ENCODE results near the gene SRRM4.
"Not testable (repeated sequence)": the region's sequence is repeated elsewhere in the genome, so short reads cannot be mapped to it uniquely, and the experiment has no call there.

Gene SRRM4

GRCh38 chr12:119075222-119075787 is 94.0 kb downstream of the SRRM4 start:
- ATAC-seq (no peak), DNase-seq (ENCODE audit: low spot score in 2 of 2) (no peak)
- H3K36me3 Mint-ChIP-seq, result no peaks in the 10 kb centered on the region
- no peaks in the 10 kb centered on the region for H3K4me1 Mint-ChIP-seq
- H3K27ac Mint-ChIP-seq, result no peak overlapping the region
- no peak overlapping the region for H3K4me3 Mint-ChIP-seq
- no peaks in the 10 kb centered on the region for H3K9me3 Mint-ChIP-seq

DNA sequence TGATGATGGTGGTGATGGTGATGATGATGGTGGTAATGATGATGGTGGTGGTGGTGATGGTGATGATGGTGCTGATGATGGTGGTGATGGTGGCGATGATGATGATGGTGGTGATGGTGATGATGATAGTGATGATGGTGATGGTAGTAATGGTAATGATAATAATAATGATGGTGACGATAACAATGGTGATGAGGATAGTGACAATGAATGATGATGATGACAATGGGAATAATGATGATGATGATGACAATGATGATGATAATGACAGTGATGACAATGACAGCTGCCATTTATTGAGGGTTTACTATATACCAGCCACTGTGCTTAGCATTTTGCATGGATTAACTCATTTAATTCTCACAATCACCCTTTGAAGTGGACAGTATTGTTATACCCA is 94.6 kb downstream of the SRRM4 start:
- H3K4me3 Mint-ChIP-seq, result no peak overlapping the region
- H3K4me1 Mint-ChIP-seq, result no peaks in the 10 kb centered on the region
- no peak overlapping the region for H3K27ac Mint-ChIP-seq
- no peaks in the 10 kb centered on the region for H3K9me3 Mint-ChIP-seq
- DNase-seq (ENCODE audit: low spot score in 2 of 2), result no peak
- H3K36me3 Mint-ChIP-seq, result no peaks in the 10 kb centered on the region
- ATAC-seq, result no peak

DNA sequence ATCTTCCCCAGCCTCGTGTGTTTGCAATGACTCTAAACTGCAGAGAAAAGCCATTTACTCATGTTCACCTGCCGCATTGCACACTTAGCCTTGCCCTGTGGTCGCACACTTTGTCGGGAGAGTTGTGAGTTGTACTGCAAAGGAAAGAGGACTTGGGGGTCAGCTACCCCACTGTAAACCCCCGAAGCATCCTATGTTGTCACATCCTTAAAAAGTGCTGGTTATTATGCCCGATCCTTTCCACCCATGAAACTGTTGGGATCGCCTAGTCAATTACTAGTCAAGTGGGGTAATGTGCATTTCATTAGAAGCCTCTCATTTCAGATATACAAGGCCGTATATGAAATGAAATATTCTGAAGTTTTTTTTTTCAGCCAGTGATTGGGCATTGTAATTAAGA is 98.2 kb downstream of the SRRM4 start:
- no peak for DNase-seq (ENCODE audit: low spot score in 2 of 2)
- no peak overlapping the region for H3K27ac Mint-ChIP-seq
- H3K4me1 Mint-ChIP-seq, result no peaks in the 10 kb centered on the region
- no peak overlapping the region for H3K4me3 Mint-ChIP-seq
- H3K36me3 Mint-ChIP-seq, result no peaks in the 10 kb centered on the region
- H3K9me3 Mint-ChIP-seq, result no peaks in the 10 kb centered on the region
- no peak for ATAC-seq

DNA sequence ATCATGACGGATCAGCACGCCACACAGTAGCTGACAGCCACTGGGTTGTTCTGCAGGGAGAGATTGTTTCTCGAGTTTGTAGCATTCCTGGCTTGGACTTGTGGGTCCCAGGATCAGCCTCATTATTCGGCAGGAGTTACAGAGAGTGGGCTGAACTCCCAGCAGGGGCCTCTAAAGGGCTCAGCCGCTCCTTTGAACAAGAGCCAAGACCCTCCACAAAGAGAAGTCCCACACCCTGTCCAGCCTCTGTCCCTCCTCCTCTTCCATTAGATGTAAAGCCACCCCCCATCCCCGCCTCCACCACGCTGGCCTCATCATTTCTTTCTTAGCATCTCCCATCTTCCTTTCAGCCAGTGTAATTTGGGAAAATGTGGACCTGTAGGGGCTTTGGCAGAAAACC is 100.7 kb downstream of the SRRM4 start:
- H3K4me3 Mint-ChIP-seq, result no peak overlapping the region
- no peaks in the 10 kb centered on the region for H3K36me3 Mint-ChIP-seq

DNA sequence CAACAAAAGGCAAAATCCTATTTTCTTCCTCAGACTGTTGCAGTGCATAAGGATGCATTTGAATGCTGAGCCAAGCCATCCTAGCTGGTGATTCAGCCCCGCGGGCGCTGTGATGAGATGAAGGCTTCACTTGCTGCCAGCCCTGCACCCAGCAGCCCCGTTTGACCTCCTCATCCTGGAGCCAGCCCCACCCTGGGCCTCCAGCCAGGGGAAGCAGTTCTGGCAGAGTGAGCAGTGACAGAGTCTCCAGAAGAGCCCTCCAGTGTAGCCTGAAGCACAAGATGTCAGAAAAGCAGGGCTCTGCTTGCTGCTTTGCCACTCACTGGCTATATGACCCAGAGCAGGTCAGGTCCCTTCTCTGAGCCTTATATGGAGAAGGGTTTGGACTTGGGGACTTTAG is 101.2 kb downstream of the SRRM4 start:
- Mint-ChIP-seq H3K9me3 (no peaks in the 10 kb centered on the region), H3K36me3 (no peaks in the 10 kb centered on the region), H3K4me1 (no peaks in the 10 kb centered on the region), H3K4me3 (no peak overlapping the region), H3K27ac (no peak overlapping the region)
- DNase-seq (ENCODE audit: low spot score in 2 of 2) (no peak), ATAC-seq (no peak)

More for the DNA sequence above, 100.7 kb downstream of the SRRM4 start:
- H3K27ac Mint-ChIP-seq, result no peak overlapping the region
- ATAC-seq (no peak), DNase-seq (ENCODE audit: low spot score in 2 of 2) (no peak)
- H3K4me1 Mint-ChIP-seq, result no peaks in the 10 kb centered on the region
- H3K9me3 Mint-ChIP-seq, result no peaks in the 10 kb centered on the region

DNA sequence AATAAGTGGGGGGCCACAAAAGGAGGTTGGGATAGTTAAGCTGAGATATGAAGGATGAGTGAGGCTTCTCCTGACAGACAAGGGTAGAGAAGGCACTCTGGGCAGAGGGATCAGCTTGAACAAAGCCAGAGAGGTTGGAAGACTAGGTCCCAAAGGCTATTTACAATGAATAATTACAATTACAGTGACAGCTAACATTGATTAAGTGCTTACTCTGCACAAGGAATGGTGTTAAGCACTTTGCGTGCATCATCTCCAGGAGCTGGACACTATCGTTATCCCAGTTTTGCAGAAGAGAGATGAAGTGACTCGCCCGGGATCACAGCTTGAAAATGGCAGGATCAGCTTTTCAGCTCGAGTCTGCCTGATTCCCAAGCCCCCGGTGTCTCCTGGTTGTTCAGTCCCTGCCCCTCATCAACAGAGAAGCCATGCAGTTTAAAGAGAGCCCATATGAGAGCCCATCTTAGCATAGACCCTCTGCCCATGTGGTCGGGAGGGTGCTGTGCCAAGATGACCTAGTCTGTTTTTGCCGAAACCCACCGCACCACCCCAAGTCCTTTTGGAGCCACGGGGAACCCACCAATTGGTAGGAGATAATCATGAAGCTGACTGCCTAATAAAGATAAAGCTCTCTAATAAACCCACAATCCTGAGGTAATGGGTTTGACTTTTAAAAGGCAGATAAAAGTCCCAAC is 107.5 kb downstream of the SRRM4 start:
- no peaks in the 10 kb centered on the region for H3K4me1 Mint-ChIP-seq
- peaks cover 5% of the 10 kb centered on the region for H3K9me3 Mint-ChIP-seq
- DNase-seq (ENCODE audit: low spot score in 2 of 2) (no peak), ATAC-seq (no peak)
- H3K27ac Mint-ChIP-seq, result no peak overlapping the region
- no peaks in the 10 kb centered on the region for H3K36me3 Mint-ChIP-seq
- H3K4me3 Mint-ChIP-seq, result no peak overlapping the region

GRCh38 chr12:119089380-119090013 is 108.2 kb downstream of the SRRM4 start:
- DNase-seq (ENCODE audit: low spot score in 2 of 2) (no peak), ATAC-seq (no peak)
- H3K36me3 Mint-ChIP-seq, result no peaks in the 10 kb centered on the region
- H3K27ac Mint-ChIP-seq, result no peak overlapping the region
- H3K4me3 Mint-ChIP-seq, result no peak overlapping the region
- peaks cover 8% of the 10 kb centered on the region for H3K9me3 Mint-ChIP-seq
- no peaks in the 10 kb centered on the region for H3K4me1 Mint-ChIP-seq

- Mint-ChIP-seq H3K4me3 (no peak overlapping the region), H3K36me3 (no peaks in the 10 kb centered on the region), H3K4me1 (no peaks in the 10 kb centered on the region), H3K27ac (no peak overlapping the region), H3K9me3 (peaks cover 10% of the 10 kb centered on the region)
- ATAC-seq (no peak), DNase-seq (ENCODE audit: low spot score in 2 of 2) (no peak)
Observed at GRCh38 chr12:119090276-119090675, 108.9 kb downstream of the SRRM4 start.

DNA sequence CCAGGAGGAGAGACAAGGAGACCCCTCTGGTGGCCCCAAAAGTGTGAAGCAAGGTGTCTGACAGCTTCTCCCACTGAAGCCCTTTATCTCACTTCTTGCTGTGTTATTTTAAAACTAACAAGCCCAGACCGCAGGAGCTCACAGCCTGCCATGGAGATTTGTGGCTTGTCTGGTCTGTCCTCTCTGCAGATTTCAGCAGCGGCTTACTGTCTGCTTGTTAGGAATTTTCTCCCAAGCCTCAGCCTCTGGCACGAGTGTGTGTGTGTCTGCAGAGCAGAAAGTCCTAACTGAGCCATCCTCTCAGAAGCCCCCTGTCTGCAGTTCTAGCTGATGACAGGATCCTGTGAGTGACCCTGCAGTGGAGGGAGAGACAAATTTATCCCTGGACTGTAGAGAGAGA is 109.5 kb downstream of the SRRM4 start:
- H3K9me3 Mint-ChIP-seq, result peaks cover 10% of the 10 kb centered on the region
- no peak for DNase-seq (ENCODE audit: low spot score in 2 of 2)
- no peak for ATAC-seq
- H3K36me3 Mint-ChIP-seq, result no peaks in the 10 kb centered on the region
- H3K4me1 Mint-ChIP-seq, result no peaks in the 10 kb centered on the region
- no peak overlapping the region for H3K27ac Mint-ChIP-seq
- H3K4me3 Mint-ChIP-seq, result no peak overlapping the region

- Mint-ChIP-seq H3K4me3 (no peak overlapping the region), H3K4me1 (no peaks in the 10 kb centered on the region), H3K9me3 (peaks cover 18% of the 10 kb centered on the region), H3K27ac (no peak overlapping the region), H3K36me3 (no peaks in the 10 kb centered on the region)
- DNase-seq (ENCODE audit: low spot score in 2 of 2) (no peak), ATAC-seq (no peak)
Observed at GRCh38 chr12:119096429-119097202, 115.3 kb downstream of the SRRM4 start.

DNA sequence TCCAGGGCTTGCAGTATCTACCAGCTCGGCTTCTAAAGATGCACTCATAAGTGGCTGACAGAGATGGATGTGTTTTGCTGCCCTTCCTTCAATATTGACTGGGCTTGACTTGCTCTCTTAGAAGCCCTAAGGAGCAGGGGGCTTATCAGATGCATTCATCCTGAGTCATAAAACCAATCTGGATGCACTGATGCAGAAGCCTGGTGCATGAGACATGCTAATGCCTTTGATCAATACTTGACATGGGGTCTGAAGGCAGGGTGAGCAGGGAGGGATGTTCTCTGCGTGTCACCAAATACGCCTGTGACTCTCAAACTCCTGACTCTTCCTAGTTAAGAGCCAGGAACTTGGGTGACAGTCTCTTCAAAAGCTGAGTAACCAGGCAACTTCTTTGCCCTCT is 119.6 kb downstream of the SRRM4 start:
- Mint-ChIP-seq H3K27ac (no peak overlapping the region), H3K4me1 (no peaks in the 10 kb centered on the region), H3K9me3 (peaks cover 9% of the 10 kb centered on the region), H3K4me3 (no peak overlapping the region), H3K36me3 (no peaks in the 10 kb centered on the region)
- ATAC-seq (no peak), DNase-seq (ENCODE audit: low spot score in 2 of 2) (no peak)

DNA sequence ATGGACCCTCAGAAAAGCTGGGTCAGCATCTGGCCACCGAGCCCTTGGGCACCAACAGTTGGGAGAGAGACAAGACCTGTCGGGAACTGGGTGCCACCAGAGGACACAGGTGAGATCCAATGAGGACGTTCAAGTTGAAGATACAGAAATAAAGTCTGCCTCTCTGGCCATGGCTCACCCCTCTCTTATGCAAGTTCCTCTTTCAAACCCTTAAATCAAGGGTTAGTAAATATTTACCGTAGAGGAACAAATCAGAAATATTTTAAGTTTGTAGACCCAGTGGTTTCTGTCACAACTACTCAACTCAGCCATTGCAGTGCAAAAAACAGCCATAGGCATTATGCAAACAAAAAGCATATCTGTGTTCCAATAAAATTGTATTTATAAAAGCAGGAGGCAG is 120.9 kb downstream of the SRRM4 start:
- ATAC-seq, result no peak
- H3K36me3 Mint-ChIP-seq, result no peaks in the 10 kb centered on the region
- peaks cover 9% of the 10 kb centered on the region for H3K9me3 Mint-ChIP-seq
- no peak overlapping the region for H3K4me3 Mint-ChIP-seq
- H3K27ac Mint-ChIP-seq, result no peak overlapping the region
- no peaks in the 10 kb centered on the region for H3K4me1 Mint-ChIP-seq
- no peak for DNase-seq (ENCODE audit: low spot score in 2 of 2)

GRCh38 chr12:119102714-119103113 is 121.4 kb downstream of the SRRM4 start:
- no peak overlapping the region for H3K27ac Mint-ChIP-seq
- H3K4me1 Mint-ChIP-seq, result no peaks in the 10 kb centered on the region
- no peak for DNase-seq (ENCODE audit: low spot score in 2 of 2)
- H3K36me3 Mint-ChIP-seq, result no peaks in the 10 kb centered on the region
- H3K4me3 Mint-ChIP-seq, result no peak overlapping the region
- ATAC-seq, result no peak
- H3K9me3 Mint-ChIP-seq, result peaks cover 5% of the 10 kb centered on the region

DNA sequence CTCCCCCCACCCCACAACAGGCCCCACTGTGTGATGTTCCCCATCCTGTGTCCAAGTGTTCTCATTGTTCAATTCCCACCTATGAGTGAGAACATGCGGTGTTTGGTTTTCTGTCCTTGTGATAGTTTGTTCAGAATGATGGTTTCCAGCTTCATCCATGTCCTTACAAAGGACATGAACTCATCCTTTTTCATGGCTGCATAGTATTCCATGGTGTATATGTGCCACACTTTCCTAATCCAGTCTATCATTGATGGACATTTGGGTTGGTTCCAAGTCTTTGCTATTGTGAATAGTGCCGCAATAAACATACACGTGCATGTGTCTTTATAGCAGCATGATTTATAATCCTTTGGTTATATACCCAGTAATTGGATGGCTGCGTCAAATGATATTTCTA is 123.6 kb downstream of the SRRM4 start:
- not testable (repeated sequence) for H3K36me3 Mint-ChIP-seq, H3K4me1 Mint-ChIP-seq

DNA sequence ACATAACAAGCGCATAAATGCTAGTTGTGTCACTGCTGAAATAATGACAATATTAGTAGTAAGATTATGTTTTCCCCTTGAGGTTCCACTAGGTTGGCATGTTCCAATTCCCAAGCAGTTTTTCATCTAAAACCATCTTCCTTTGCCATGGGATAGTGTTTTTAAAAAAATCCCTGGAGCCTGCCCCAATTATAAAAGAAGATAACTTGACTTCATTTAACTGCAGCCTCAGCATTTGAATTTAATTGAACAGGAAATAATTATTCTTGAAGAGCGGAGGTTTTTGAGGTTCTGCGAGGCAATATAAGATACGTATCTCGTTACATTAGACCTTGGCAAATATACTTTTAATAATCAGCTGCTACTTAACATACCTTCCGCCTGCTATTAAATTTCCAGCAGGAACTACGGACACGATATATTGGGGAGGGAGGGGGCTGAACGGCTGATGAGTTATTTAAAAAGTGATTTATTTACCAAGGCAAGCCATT is 132.2 kb downstream of the SRRM4 start:
- no peak overlapping the region for H3K27ac Mint-ChIP-seq
- no peaks in the 10 kb centered on the region for H3K36me3 Mint-ChIP-seq
- no peak for ATAC-seq
- no peaks in the 10 kb centered on the region for H3K4me1 Mint-ChIP-seq
- no peak overlapping the region for H3K4me3 Mint-ChIP-seq
- no peak for DNase-seq (ENCODE audit: low spot score in 2 of 2)
- no peaks in the 10 kb centered on the region for H3K9me3 Mint-ChIP-seq

More for the DNA sequence above, 123.6 kb downstream of the SRRM4 start:
- not testable (repeated sequence) for H3K9me3 Mint-ChIP-seq; ATAC-seq; H3K27ac Mint-ChIP-seq; DNase-seq (ENCODE audit: low spot score in 2 of 2); H3K4me3 Mint-ChIP-seq

Data from stimulated activated effector memory CD8-positive, alpha-beta T cell treated with anti-CD3 and anti-CD28 coated beads, Interleukin-12 subunit alpha, Interleukin-12 subunit beta, amount 100 ng/mL, for 72 hours (primary cell).